ENCODE data around the gene KIAA0825. TPM values are rescaled to one million over a fixed set of nuclear protein-coding genes. Genes with fewer than 3 reads are reported as not detected.

Gene KIAA0825
- total RNA-seq, 1 experiment from 2014 or later = 1.3 TPM

GRCh38 chr5:94508461-94509148, 109.8 kb downstream of the KIAA0825 start (continued):
- TF ChIP-seq ZNF532 (CRISPR knock-in tag; IDR thresholded peaks at IDR 0.05; ENCODE audit: borderline replicate concordance) (no peak), ZNF416 (CRISPR knock-in tag; IDR thresholded peaks at IDR 0.05) (no peak), ARID4B (CRISPR knock-in tag; IDR thresholded peaks at IDR 0.05; ENCODE audit: borderline replicate concordance) (no peak), USF2 (CRISPR knock-in tag; IDR thresholded peaks at IDR 0.05) (no peak), ZNF423 (CRISPR knock-in tag; IDR thresholded peaks at IDR 0.05) (no peak), SMAD3 (CRISPR knock-in tag; IDR thresholded peaks at IDR 0.05; ENCODE audit: borderline replicate concordance) (no peak), ZNF232 (CRISPR knock-in tag; IDR thresholded peaks at IDR 0.05) (no peak), E2F5 (CRISPR knock-in tag; IDR thresholded peaks at IDR 0.05) (no peak)

- POLR2A ChIA-PET = no interaction called here
- no peak for TF ChIP-seq TCF7 (CRISPR knock-in tag; IDR thresholded peaks at IDR 0.05; ENCODE audit: low read depth)
- DNase-seq (ENCODE audit: low spot score) = no peak
- CTCF ChIA-PET = no interaction called here
- no peak overlapping the region for H3K4me3 Mint-ChIP-seq
- H3K27ac Mint-ChIP-seq = no peak overlapping the region
- no peaks in the 10 kb centered on the region for H3K27me3 Mint-ChIP-seq (ENCODE audit: low read depth)
- H3K9me3 Mint-ChIP-seq = no peaks in the 10 kb centered on the region
- peaks cover 4% of the 10 kb centered on the region; the same call in 1 of the 2 replicates for H3K4me1 Mint-ChIP-seq
- no peak for ATAC-seq
- H3K36me3 Mint-ChIP-seq = no peaks in the 10 kb centered on the region
Measured at GRCh38 chr5:94505327-94506068, 112.9 kb downstream of the KIAA0825 start.

GRCh38 chr5:94503677-94504076, 114.7 kb downstream of the KIAA0825 start:
- Mint-ChIP-seq H3K9me3 (no peaks in the 10 kb centered on the region), H3K36me3 (no peaks in the 10 kb centered on the region), H3K27me3 (ENCODE audit: low read depth) (no peaks in the 10 kb centered on the region), H3K4me3 (no peak overlapping the region), H3K4me1 (peaks cover 3% of the 10 kb centered on the region; the same call in 1 of the 2 replicates), H3K27ac (no peak overlapping the region)
- ATAC-seq (no peak), DNase-seq (ENCODE audit: low spot score) (no peak)
- TF ChIP-seq ZNF425 (CRISPR knock-in tag; conservative IDR thresholded peaks at IDR 0.05) = no peak
- TF ChIP-seq ZNF396 (CRISPR knock-in tag; IDR thresholded peaks at IDR 0.05; ENCODE audit: borderline replicate concordance) = no peak
- no peak for TF ChIP-seq MAX (CRISPR knock-in tag; IDR thresholded peaks at IDR 0.05)
- TF ChIP-seq ATF1 (CRISPR knock-in tag; IDR thresholded peaks at IDR 0.05) = no peak
- TF ChIP-seq FOXP4 (CRISPR knock-in tag; IDR thresholded peaks at IDR 0.05) = no peak
- TF ChIP-seq NFYB (CRISPR knock-in tag; conservative IDR thresholded peaks at IDR 0.05; ENCODE audit: low read depth) = no peak
- ChIA-PET CTCF (no interaction called here), POLR2A (no interaction called here)
